Tibial nerve (tissue), 4 donors: Measurements from ENCODE around the gene ST6GALNAC3.

Experiments
- EP300 ChIP-seq, 2 donors: sonication (generic); formaldehyde crosslinking; IDR thresholded peaks; one replicate each; pipeline ENCODE4 v1.6.1; 2017; ENCODE audit warnings: antibody characterized with exemption in 2 of 2, mild to moderate bottlenecking in 1 of 2
- POLR2A ChIP-seq, 2 donors: fragments of 450-650 bp; IDR thresholded peaks; one replicate each; pipeline ENCODE4 v1.6.1; 2017; ENCODE audit warnings: antibody characterized with exemption in 2 of 2, mild to moderate bottlenecking in 2 of 2, moderate library complexity in 2 of 2
- TF ChIP-seq, protein P1 (sequence below), 5 experiments: fragments of 200-600 bp in 3 of 5; fragments of 450-650 bp in 2 of 5; sonication (generic) in 3 of 5; IDR thresholded peaks; one replicate each; pipeline ENCODE4 v1.5.1; 2016 to 2019; ENCODE audit warnings: antibody characterized with exemption in 5 of 5, mild to moderate bottlenecking in 3 of 5, moderate library complexity in 2 of 5

DNA sequence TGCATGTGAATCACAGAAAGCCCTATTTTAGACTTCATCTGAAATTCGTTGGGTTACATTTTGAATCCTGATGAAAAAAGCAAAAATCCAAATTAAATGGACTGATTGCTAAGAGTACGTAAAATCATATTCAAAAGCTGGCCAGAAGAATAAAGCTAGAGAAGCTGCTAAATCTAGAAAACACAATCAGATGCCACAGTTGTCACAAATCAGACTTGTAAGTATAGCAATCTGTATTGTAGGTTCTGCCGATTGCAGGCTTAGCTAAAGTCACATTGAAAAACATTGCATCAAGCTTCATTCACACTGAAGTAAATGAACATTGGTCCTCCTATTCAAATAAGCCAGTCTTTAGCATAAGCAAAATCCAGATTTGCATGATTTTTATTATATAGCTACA, 557.6 kb downstream of the ST6GALNAC3 start:
- TF ChIP-seq, protein P1, sequence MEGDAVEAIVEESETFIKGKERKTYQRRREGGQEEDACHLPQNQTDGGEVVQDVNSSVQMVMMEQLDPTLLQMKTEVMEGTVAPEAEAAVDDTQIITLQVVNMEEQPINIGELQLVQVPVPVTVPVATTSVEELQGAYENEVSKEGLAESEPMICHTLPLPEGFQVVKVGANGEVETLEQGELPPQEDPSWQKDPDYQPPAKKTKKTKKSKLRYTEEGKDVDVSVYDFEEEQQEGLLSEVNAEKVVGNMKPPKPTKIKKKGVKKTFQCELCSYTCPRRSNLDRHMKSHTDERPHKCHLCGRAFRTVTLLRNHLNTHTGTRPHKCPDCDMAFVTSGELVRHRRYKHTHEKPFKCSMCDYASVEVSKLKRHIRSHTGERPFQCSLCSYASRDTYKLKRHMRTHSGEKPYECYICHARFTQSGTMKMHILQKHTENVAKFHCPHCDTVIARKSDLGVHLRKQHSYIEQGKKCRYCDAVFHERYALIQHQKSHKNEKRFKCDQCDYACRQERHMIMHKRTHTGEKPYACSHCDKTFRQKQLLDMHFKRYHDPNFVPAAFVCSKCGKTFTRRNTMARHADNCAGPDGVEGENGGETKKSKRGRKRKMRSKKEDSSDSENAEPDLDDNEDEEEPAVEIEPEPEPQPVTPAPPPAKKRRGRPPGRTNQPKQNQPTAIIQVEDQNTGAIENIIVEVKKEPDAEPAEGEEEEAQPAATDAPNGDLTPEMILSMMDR (IDR thresholded peaks at IDR 0.05), result no peak
- TF ChIP-seq EP300 (IDR thresholded peaks at IDR 0.05) (no peak), POLR2A (IDR thresholded peaks at IDR 0.05) (no peak)
